KMS-11 (cell line): ENCODE measurements around the gene ITGA2.
A peak's percentile ranks its signal among the peaks of the same experiment; 100 is the strongest.

Experiments
- H2AFZ ChIP-seq: fragments of 200-600 bp; sonication (generic); 2 replicates; pipeline ENCODE4 v1.6.1; 2016; ENCODE audit warnings: antibody characterized with exemption, mixed run types, low read depth
- H3K27ac ChIP-seq: fragments of 200-600 bp; sonication (generic); 2 replicates; pipeline ENCODE4 v1.6.1; 2016; ENCODE audit warnings: mild to moderate bottlenecking, mixed run types
- H3K27me3 ChIP-seq: fragments of 200-600 bp; sonication (generic); 2 replicates; pipeline ENCODE4 v1.6.1; 2017; ENCODE audit warnings: mild to moderate bottlenecking, low read depth, mixed run types, moderate library complexity; ENCODE audit not compliant: insufficient read depth
- H3K36me3 ChIP-seq: fragments of 200-600 bp; sonication (generic); 2 replicates; pipeline ENCODE4 v1.6.1; 2017; ENCODE audit warnings: mild to moderate bottlenecking, mixed run types; ENCODE audit not compliant: insufficient read depth
- H3K4me1 ChIP-seq: fragments of 200-600 bp; sonication (generic); 2 replicates; pipeline ENCODE4 v1.6.1; 2016; ENCODE audit warnings: mild to moderate bottlenecking, low read depth, mixed run types; ENCODE audit not compliant: poor library complexity, severe bottlenecking
- H3K4me2 ChIP-seq: fragments of 200-600 bp; sonication (generic); 2 replicates; pipeline ENCODE4 v1.7.0; 2016; ENCODE audit warnings: mild to moderate bottlenecking, mixed run types
- H3K4me3 ChIP-seq: fragments of 200-600 bp; sonication (generic); IDR thresholded peaks from 2 replicates; pipeline ENCODE4 v1.6.1; 2017; ENCODE audit warnings: low read depth, low read length, mixed read lengths; ENCODE audit not compliant: insufficient read depth
- H3K79me2 ChIP-seq: fragments of 200-600 bp; sonication (generic); 2 replicates; pipeline ENCODE4 v1.6.1; 2016; ENCODE audit warnings: low read depth, mixed run types; ENCODE audit not compliant: insufficient read depth
- H3K9ac ChIP-seq: fragments of 200-600 bp; sonication (generic); 2 replicates; pipeline ENCODE4 v1.6.1; 2016; ENCODE audit warnings: mild to moderate bottlenecking, mixed run types
- H4K20me1 ChIP-seq: fragments of 200-600 bp; sonication (generic); 2 replicates; pipeline ENCODE4 v1.6.1; 2016; ENCODE audit warnings: mild to moderate bottlenecking, mixed run types; ENCODE audit not compliant: insufficient read depth
- CTCF ChIP-seq: fragments of 200-600 bp; sonication (generic); conservative IDR thresholded peaks from 2 replicates; pipeline ENCODE4 v1.6.1; 2017; ENCODE audit warnings: low read depth, mild to moderate bottlenecking, antibody characterized with exemption, low read length, moderate library complexity, mixed read lengths

Gene ITGA2

GRCh38 chr5:53087621-53088121, 98.5 kb downstream of the ITGA2 start:
- no peaks in the 10 kb centered on the region; the same call in 1 of the 2 replicates for H3K27me3 ChIP-seq
- no peak overlapping the region for H3K4me3 ChIP-seq
- H3K79me2 ChIP-seq = no peaks in the 10 kb centered on the region
- H3K4me2 ChIP-seq = no peak overlapping the region
- H3K36me3 ChIP-seq = no peaks in the 10 kb centered on the region
- TF ChIP-seq CTCF = no peak
- peaks cover 19% of the 10 kb centered on the region for H3K4me1 ChIP-seq
- no peaks in the 10 kb centered on the region for H4K20me1 ChIP-seq
- no peak overlapping the region for H2AFZ ChIP-seq
- H3K27ac ChIP-seq = no peak overlapping the region
- no peak overlapping the region for H3K9ac ChIP-seq

- Histone ChIP-seq H3K9ac (no peak overlapping the region), H3K79me2 (no peaks in the 10 kb centered on the region), H4K20me1 (no peaks in the 10 kb centered on the region), H3K27ac (no peak overlapping the region), H3K4me3 (no peak overlapping the region), H2AFZ (no peak overlapping the region), H3K27me3 (no peaks in the 10 kb centered on the region; the same call in 1 of the 2 replicates), H3K36me3 (no peaks in the 10 kb centered on the region), H3K4me1 (peaks cover 19% of the 10 kb centered on the region), H3K4me2 (peak overlapping the region; percentile 36)
- TF ChIP-seq CTCF = no peak
Observed at GRCh38 chr5:53089481-53089991, 100.4 kb downstream of the ITGA2 start.

- Histone ChIP-seq H3K4me2 (peak overlapping the region; percentile 36), H2AFZ (no peak overlapping the region), H3K4me1 (peaks cover 19% of the 10 kb centered on the region), H3K4me3 (no peak overlapping the region), H3K36me3 (no peaks in the 10 kb centered on the region), H3K27ac (no peak overlapping the region), H4K20me1 (no peaks in the 10 kb centered on the region), H3K9ac (no peak overlapping the region), H3K79me2 (no peaks in the 10 kb centered on the region), H3K27me3 (no peaks in the 10 kb centered on the region; the same call in 1 of the 2 replicates)
- no peak for TF ChIP-seq CTCF
Observed at GRCh38 chr5:53090229-53090628, 101.1 kb downstream of the ITGA2 start.

GRCh38 chr5:53091289-53091688, 102.1 kb downstream of the ITGA2 start:
- Histone ChIP-seq H3K4me2 (no peak overlapping the region), H3K4me1 (peaks cover 19% of the 10 kb centered on the region), H3K79me2 (no peaks in the 10 kb centered on the region), H2AFZ (no peak overlapping the region), H3K27ac (no peak overlapping the region), H3K27me3 (no peaks in the 10 kb centered on the region; the same call in 1 of the 2 replicates), H4K20me1 (no peaks in the 10 kb centered on the region), H3K36me3 (no peaks in the 10 kb centered on the region), H3K9ac (no peak overlapping the region), H3K4me3 (no peak overlapping the region)
- TF ChIP-seq CTCF = no peak
